Measurements from ENCODE around the gene MT1B. TPM values are rescaled to one million over a fixed set of nuclear protein-coding genes. Genes with fewer than 3 reads are reported as not detected.

Gene MT1B
- total and polyA plus RNA-seq, 2 of the 13 experiments (the other 11 are each of a cell fraction or from before 2014, with no cell fraction given) = 0.89 TPM; not detected in 1

- TF ChIP-seq ZIK1 (CRISPR knock-in tag; IDR thresholded peaks at IDR 0.05; ENCODE audit: borderline replicate concordance, low read depth) (no peak), HCFC1 (IDR thresholded peaks at IDR 0.05; ENCODE audit: low read depth, low read length) (peak; percentile 14; the same call in 1 of the 2 replicates), ETV6 (CRISPR knock-in tag; conservative IDR thresholded peaks at IDR 0.05) (peak; percentile 32; the same call in 1 of the 2 replicates), HNF4G (IDR thresholded peaks at IDR 0.05; ENCODE audit: borderline replicate concordance, low read depth, low read length) (peak; percentile 1; the same call in 1 of the 2 replicates), HNF4G (CRISPR knock-in tag; IDR thresholded peaks at IDR 0.05; ENCODE audit: borderline replicate concordance, low read depth) (peak; percentile 53; the same call in 1 of the 2 replicates), E2F1 (CRISPR knock-in tag; IDR thresholded peaks at IDR 0.05) (peak; percentile 91), ESRRA (CRISPR knock-in tag; IDR thresholded peaks at IDR 0.05; ENCODE audit: low read depth) (peak; percentile 62; the same call in 1 of the 2 replicates), REPIN1 (CRISPR knock-in tag; IDR thresholded peaks at IDR 0.05; ENCODE audit: borderline replicate concordance, low read depth) (peak; percentile 96), ZNF839 (CRISPR knock-in tag; IDR thresholded peaks at IDR 0.05; ENCODE audit: borderline replicate concordance) (0 out of 2 replicates have a peak, but pooled peaks have one; percentile 30), TAF15 (IDR thresholded peaks at IDR 0.05; ENCODE audit: low read depth, low read length, poor library complexity, severe bottlenecking) (no peak), RFXANK (CRISPR knock-in tag; IDR thresholded peaks at IDR 0.05) (peak; percentile 82), ELF3 (CRISPR knock-in tag; IDR thresholded peaks at IDR 0.05) (no peak; the same call in 1 of the 2 replicates), KLF12 (CRISPR knock-in tag; IDR thresholded peaks at IDR 0.05; ENCODE audit: borderline replicate concordance) (peak; percentile 91; the same call in 1 of the 2 replicates), NCOA5 (CRISPR knock-in tag; IDR thresholded peaks at IDR 0.05) (0 out of 2 replicates have a peak, but pooled peaks have one; percentile 63), HDAC6 (IDR thresholded peaks at IDR 0.05; ENCODE audit: low read depth, low read length) (no peak), RBAK (CRISPR knock-in tag; IDR thresholded peaks at IDR 0.05) (no peak)
- TF ChIP-seq, protein P1, sequence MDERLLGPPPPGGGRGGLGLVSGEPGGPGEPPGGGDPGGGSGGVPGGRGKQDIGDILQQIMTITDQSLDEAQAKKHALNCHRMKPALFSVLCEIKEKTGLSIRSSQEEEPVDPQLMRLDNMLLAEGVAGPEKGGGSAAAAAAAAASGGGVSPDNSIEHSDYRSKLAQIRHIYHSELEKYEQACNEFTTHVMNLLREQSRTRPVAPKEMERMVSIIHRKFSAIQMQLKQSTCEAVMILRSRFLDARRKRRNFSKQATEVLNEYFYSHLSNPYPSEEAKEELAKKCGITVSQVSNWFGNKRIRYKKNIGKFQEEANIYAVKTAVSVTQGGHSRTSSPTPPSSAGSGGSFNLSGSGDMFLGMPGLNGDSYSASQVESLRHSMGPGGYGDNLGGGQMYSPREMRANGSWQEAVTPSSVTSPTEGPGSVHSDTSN (CRISPR knock-in tag; IDR thresholded peaks at IDR 0.05) = no peak
- TF ChIP-seq, protein P2, sequence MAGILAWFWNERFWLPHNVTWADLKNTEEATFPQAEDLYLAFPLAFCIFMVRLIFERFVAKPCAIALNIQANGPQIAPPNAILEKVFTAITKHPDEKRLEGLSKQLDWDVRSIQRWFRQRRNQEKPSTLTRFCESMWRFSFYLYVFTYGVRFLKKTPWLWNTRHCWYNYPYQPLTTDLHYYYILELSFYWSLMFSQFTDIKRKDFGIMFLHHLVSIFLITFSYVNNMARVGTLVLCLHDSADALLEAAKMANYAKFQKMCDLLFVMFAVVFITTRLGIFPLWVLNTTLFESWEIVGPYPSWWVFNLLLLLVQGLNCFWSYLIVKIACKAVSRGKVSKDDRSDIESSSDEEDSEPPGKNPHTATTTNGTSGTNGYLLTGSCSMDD (CRISPR knock-in tag; IDR thresholded peaks at IDR 0.05) = no peak; the same call in none of the 2 replicates
- TF ChIP-seq, protein P3, sequence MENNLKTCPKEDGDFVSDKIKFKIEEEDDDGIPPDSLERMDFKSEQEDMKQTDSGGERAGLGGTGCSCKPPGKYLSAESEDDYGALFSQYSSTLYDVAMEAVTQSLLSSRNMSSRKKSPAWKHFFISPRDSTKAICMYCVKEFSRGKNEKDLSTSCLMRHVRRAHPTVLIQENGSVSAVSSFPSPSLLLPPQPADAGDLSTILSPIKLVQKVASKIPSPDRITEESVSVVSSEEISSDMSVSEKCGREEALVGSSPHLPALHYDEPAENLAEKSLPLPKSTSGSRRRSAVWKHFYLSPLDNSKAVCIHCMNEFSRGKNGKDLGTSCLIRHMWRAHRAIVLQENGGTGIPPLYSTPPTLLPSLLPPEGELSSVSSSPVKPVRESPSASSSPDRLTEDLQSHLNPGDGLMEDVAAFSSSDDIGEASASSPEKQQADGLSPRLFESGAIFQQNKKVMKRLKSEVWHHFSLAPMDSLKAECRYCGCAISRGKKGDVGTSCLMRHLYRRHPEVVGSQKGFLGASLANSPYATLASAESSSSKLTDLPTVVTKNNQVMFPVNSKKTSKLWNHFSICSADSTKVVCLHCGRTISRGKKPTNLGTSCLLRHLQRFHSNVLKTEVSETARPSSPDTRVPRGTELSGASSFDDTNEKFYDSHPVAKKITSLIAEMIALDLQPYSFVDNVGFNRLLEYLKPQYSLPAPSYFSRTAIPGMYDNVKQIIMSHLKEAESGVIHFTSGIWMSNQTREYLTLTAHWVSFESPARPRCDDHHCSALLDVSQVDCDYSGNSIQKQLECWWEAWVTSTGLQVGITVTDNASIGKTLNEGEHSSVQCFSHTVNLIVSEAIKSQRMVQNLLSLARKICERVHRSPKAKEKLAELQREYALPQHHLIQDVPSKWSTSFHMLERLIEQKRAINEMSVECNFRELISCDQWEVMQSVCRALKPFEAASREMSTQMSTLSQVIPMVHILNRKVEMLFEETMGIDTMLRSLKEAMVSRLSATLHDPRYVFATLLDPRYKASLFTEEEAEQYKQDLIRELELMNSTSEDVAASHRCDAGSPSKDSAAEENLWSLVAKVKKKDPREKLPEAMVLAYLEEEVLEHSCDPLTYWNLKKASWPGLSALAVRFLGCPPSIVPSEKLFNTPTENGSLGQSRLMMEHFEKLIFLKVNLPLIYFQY (CRISPR knock-in tag; IDR thresholded peaks at IDR 0.05; ENCODE audit: borderline replicate concordance) = peak; percentile 94; the same call in 1 of the 2 replicates
- TF ChIP-seq, protein P4, sequence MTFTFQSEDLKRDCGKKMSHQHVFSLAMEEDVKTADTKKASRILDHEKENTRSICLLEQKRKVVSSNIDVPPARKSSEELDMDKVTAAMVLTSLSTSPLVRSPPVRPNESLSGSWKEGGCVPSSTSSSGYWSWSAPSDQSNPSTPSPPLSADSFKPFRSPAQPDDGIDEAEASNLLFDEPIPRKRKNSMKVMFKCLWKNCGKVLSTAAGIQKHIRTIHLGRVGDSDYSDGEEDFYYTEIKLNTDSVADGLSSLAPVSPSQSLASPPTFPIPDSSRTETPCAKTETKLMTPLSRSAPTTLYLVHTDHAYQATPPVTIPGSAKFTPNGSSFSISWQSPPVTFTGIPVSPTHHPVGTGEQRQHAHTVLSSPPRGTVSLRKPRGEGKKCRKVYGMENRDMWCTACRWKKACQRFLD (CRISPR knock-in tag; IDR thresholded peaks at IDR 0.05; ENCODE audit: borderline replicate concordance) = no peak
These were observed 43.4 kb upstream of the MT1B start, which contains the start of gene MT2A (continued) for GRCh38 chr16:56608043-56608875.
